Measurements from ENCODE around the gene RTRAF. TPM values are rescaled to one million over a fixed set of nuclear protein-coding genes. Genes with fewer than 3 reads are reported as not detected.

RTRAF gene
- polyA plus RNA-seq, 1 of the 3 experiments (the other 2 are of a cell fraction), result 43.6 TPM

DNA sequence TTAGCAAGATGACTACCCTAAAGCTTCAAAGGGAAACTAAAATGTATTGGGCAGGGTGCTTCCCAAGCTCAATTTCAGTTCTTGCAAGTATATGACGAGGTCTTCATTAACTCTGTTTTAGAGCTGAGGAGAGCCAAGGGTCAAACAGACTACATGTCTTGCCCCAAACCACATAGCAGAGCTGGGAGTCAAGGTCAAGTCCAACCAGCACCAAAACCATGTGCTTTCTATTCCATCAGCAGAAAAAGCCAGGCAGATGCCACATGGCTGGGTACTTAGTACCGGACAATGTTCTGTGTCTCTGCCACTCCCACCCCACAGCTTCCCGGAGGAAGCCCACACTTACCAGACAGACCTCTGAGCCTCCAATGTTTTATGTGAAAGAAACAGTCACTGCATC lies 61.9 kb downstream of the RTRAF start:
- TF ChIP-seq FOSL2 (IDR thresholded peaks at IDR 0.05; ENCODE audit: borderline replicate concordance, low read depth) (no peak), GATA2 (CRISPR knock-in tag; IDR thresholded peaks at IDR 0.05) (no peak), RCOR1 (IDR thresholded peaks at IDR 0.05; ENCODE audit: low read length) (no peak), CHD2 (IDR thresholded peaks at IDR 0.05; ENCODE audit: low read length, partially characterized antibody) (no peak), GABPA (IDR thresholded peaks at IDR 0.05; ENCODE audit: low read depth) (no peak), TAF1 (IDR thresholded peaks at IDR 0.05; ENCODE audit: borderline replicate concordance, low read depth, low read length) (no peak), YY1 (IDR thresholded peaks at IDR 0.05; ENCODE audit: low read depth) (no peak), TEAD4 (IDR thresholded peaks at IDR 0.05; ENCODE audit: borderline replicate concordance, insufficient read depth) (no peak), NFIC (IDR thresholded peaks at IDR 0.05; ENCODE audit: borderline replicate concordance) (no peak), FOXJ3 (CRISPR knock-in tag; IDR thresholded peaks at IDR 0.05) (no peak), EP300 (IDR thresholded peaks at IDR 0.05; ENCODE audit: borderline replicate concordance in 1 of 2, low read depth in 1 of 2, low read length in 1 of 2) (no peak)
- TF ChIP-seq, protein P1, sequence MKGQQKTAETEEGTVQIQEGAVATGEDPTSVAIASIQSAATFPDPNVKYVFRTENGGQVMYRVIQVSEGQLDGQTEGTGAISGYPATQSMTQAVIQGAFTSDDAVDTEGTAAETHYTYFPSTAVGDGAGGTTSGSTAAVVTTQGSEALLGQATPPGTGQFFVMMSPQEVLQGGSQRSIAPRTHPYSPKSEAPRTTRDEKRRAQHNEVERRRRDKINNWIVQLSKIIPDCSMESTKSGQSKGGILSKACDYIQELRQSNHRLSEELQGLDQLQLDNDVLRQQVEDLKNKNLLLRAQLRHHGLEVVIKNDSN (IDR thresholded peaks at IDR 0.05; ENCODE audit: borderline replicate concordance, low read depth), result no peak
- TF ChIP-seq, protein P2, sequence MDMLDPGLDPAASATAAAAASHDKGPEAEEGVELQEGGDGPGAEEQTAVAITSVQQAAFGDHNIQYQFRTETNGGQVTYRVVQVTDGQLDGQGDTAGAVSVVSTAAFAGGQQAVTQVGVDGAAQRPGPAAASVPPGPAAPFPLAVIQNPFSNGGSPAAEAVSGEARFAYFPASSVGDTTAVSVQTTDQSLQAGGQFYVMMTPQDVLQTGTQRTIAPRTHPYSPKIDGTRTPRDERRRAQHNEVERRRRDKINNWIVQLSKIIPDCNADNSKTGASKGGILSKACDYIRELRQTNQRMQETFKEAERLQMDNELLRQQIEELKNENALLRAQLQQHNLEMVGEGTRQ (IDR thresholded peaks at IDR 0.05; ENCODE audit: borderline replicate concordance, low read depth, low read length), result no peak
- TF ChIP-seq, protein P3, sequence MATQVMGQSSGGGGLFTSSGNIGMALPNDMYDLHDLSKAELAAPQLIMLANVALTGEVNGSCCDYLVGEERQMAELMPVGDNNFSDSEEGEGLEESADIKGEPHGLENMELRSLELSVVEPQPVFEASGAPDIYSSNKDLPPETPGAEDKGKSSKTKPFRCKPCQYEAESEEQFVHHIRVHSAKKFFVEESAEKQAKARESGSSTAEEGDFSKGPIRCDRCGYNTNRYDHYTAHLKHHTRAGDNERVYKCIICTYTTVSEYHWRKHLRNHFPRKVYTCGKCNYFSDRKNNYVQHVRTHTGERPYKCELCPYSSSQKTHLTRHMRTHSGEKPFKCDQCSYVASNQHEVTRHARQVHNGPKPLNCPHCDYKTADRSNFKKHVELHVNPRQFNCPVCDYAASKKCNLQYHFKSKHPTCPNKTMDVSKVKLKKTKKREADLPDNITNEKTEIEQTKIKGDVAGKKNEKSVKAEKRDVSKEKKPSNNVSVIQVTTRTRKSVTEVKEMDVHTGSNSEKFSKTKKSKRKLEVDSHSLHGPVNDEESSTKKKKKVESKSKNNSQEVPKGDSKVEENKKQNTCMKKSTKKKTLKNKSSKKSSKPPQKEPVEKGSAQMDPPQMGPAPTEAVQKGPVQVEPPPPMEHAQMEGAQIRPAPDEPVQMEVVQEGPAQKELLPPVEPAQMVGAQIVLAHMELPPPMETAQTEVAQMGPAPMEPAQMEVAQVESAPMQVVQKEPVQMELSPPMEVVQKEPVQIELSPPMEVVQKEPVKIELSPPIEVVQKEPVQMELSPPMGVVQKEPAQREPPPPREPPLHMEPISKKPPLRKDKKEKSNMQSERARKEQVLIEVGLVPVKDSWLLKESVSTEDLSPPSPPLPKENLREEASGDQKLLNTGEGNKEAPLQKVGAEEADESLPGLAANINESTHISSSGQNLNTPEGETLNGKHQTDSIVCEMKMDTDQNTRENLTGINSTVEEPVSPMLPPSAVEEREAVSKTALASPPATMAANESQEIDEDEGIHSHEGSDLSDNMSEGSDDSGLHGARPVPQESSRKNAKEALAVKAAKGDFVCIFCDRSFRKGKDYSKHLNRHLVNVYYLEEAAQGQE (IDR thresholded peaks at IDR 0.05; ENCODE audit: low read depth, low read length), result no peak
- H3K4me2 ChIP-seq, result peak overlapping the region; percentile 16
- no peaks in the 10 kb centered on the region for H3K9me2 ChIP-seq
- 92% methylated on average over 3 of the region's 3 CpGs for WGBS (ENCODE audit: low lambda C conversion rate)
- H3K27ac ChIP-seq (ENCODE audit: low read depth in 2 of 2, low read length in 1 of 2), result peak overlapping the region in 1 of 2 experiments; percentile 94; a peak in 2 of 4 replicates
- POLR2A ChIA-PET, result no interaction called here
- DNase-seq, result no peak
- H3K9ac ChIP-seq, result peak overlapping the region; percentile 23; the same call in 1 of the 2 replicates
- H3K79me2 ChIP-seq (ENCODE audit: insufficient read depth), result peaks cover 42% of the 10 kb centered on the region
- H3K36me3 ChIP-seq (replicated peaks in 1 of 2; ENCODE audit: control insufficient read depth in 1 of 2, insufficient read depth in 2 of 2, low read length in 1 of 2), result peaks cover 0 to 12% of the 10 kb centered on the region in 2 experiments
- H3K9me3 ChIP-seq, result no peaks in the 10 kb centered on the region
- no peaks in the 10 kb centered on the region for H3K27me3 ChIP-seq (ENCODE audit: insufficient read depth)
- H2AFZ ChIP-seq (ENCODE audit: low read depth), result no peak overlapping the region
- H3K4me1 ChIP-seq (ENCODE audit: control insufficient read depth in 1 of 2, insufficient read depth in 2 of 2, low read depth in 1 of 2, low read length in 1 of 2), result peaks cover 3 to 32% of the 10 kb centered on the region in 2 experiments; a peak in 3 of 4 replicates
- peaks cover 24% of the 10 kb centered on the region for H3F3A ChIP-seq (replicated peaks; ENCODE audit: insufficient read depth)
- no peak overlapping the region for H3K4me3 ChIP-seq (ENCODE audit: low read depth in 2 of 2, low read length in 1 of 2)
- CTCF ChIA-PET, result interaction anchor here (2.5 kb wide), 1 partner anchor 81 kb away, joined by 10 read pairs; no protein-coding TSS in a partner anchor
- no peaks in the 10 kb centered on the region for H4K20me1 ChIP-seq (ENCODE audit: insufficient read depth)

Measured in SK-N-SH (cell line).